Nephron progenitor cell (in vitro differentiated cells): ENCODE measurements around the gene ANKHD1.

Experiments
- DNase-seq: peaks from one replicate; pipeline ENCODE4 v3.0.0; 2021
- H3K27ac Mint-ChIP-seq: 2 replicates; pipeline ENCODE4 v1.8.0; 2021; ENCODE audit warnings: mild to moderate bottlenecking, moderate library complexity, mixed read lengths
- H3K27me3 Mint-ChIP-seq: 2 replicates; pipeline ENCODE4 v1.8.0; 2021; ENCODE audit warnings: mild to moderate bottlenecking, low read depth, mixed read lengths; ENCODE audit not compliant: poor library complexity
- H3K36me3 Mint-ChIP-seq: 2 replicates; pipeline ENCODE4 v1.8.0; 2021; ENCODE audit warnings: low read depth, mixed read lengths
- H3K4me1 Mint-ChIP-seq: 2 replicates; pipeline ENCODE4 v1.8.0; 2021; ENCODE audit warnings: mixed read lengths
- H3K4me3 Mint-ChIP-seq: 2 replicates; pipeline ENCODE4 v1.8.0; 2021; ENCODE audit warnings: mild to moderate bottlenecking, moderate library complexity, mixed read lengths
- H3K9me3 Mint-ChIP-seq: 2 replicates; pipeline ENCODE4 v1.8.0; 2021; ENCODE audit warnings: mild to moderate bottlenecking, moderate library complexity, mixed read lengths
- TF ChIP-seq, protein P1 (sequence below): fragments of 200-600 bp; sonication (generic); IDR thresholded peaks from 2 replicates; pipeline ENCODE4 v1.5.0; 2021; ENCODE audit warnings: antibody characterized with exemption

Gene ANKHD1

GRCh38 chr5:140565024-140565779 is 163.6 kb downstream of the ANKHD1 start:
- no peaks in the 10 kb centered on the region for H3K9me3 Mint-ChIP-seq
- H3K27ac Mint-ChIP-seq, result peak overlapping the region; percentile 70
- H3K36me3 Mint-ChIP-seq, result peaks cover 11% of the 10 kb centered on the region
- no peak for DNase-seq
- peak overlapping the region; percentile 94 for H3K4me3 Mint-ChIP-seq
- TF ChIP-seq, protein P1, sequence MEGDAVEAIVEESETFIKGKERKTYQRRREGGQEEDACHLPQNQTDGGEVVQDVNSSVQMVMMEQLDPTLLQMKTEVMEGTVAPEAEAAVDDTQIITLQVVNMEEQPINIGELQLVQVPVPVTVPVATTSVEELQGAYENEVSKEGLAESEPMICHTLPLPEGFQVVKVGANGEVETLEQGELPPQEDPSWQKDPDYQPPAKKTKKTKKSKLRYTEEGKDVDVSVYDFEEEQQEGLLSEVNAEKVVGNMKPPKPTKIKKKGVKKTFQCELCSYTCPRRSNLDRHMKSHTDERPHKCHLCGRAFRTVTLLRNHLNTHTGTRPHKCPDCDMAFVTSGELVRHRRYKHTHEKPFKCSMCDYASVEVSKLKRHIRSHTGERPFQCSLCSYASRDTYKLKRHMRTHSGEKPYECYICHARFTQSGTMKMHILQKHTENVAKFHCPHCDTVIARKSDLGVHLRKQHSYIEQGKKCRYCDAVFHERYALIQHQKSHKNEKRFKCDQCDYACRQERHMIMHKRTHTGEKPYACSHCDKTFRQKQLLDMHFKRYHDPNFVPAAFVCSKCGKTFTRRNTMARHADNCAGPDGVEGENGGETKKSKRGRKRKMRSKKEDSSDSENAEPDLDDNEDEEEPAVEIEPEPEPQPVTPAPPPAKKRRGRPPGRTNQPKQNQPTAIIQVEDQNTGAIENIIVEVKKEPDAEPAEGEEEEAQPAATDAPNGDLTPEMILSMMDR, result no peak
- no peaks in the 10 kb centered on the region for H3K27me3 Mint-ChIP-seq
- peaks cover 34% of the 10 kb centered on the region for H3K4me1 Mint-ChIP-seq

GRCh38 chr5:140565780-140566095 is 164.1 kb downstream of the ANKHD1 start:
- peaks cover 11% of the 10 kb centered on the region for H3K36me3 Mint-ChIP-seq
- no peaks in the 10 kb centered on the region for H3K9me3 Mint-ChIP-seq
- peak overlapping the region; percentile 94 for H3K4me3 Mint-ChIP-seq
- no peaks in the 10 kb centered on the region for H3K27me3 Mint-ChIP-seq
- DNase-seq, result no peak
- H3K4me1 Mint-ChIP-seq, result peaks cover 34% of the 10 kb centered on the region
- TF ChIP-seq, protein P1, result no peak
- no peak overlapping the region for H3K27ac Mint-ChIP-seq

DNA sequence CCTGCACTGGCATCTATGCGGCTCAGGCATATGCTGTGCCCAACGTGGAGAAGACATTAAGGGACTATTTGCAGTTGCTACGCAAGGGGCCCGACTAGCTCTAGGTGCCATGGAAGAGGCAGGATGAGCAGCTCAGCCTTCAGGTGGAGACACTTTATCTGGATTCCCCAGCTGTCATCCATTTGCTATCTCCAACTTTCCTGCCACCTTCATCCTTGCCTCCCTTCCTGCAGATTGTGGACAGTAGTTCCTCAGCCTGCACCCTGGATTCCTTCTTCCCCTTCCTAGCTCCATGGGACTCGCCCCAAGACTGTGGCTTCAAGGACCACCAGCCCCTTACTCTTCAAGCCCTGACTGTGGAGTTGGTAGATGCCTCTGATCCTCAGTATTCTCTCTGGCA is 165.0 kb downstream of the ANKHD1 start:
- no peak overlapping the region for H3K4me3 Mint-ChIP-seq
- H3K9me3 Mint-ChIP-seq, result no peaks in the 10 kb centered on the region
- H3K27me3 Mint-ChIP-seq, result peaks cover under 1% of the 10 kb centered on the region
- no peak for DNase-seq
- H3K36me3 Mint-ChIP-seq, result peaks cover 11% of the 10 kb centered on the region
- TF ChIP-seq, protein P1, result no peak
- H3K4me1 Mint-ChIP-seq, result peaks cover 34% of the 10 kb centered on the region
- no peak overlapping the region for H3K27ac Mint-ChIP-seq

DNA sequence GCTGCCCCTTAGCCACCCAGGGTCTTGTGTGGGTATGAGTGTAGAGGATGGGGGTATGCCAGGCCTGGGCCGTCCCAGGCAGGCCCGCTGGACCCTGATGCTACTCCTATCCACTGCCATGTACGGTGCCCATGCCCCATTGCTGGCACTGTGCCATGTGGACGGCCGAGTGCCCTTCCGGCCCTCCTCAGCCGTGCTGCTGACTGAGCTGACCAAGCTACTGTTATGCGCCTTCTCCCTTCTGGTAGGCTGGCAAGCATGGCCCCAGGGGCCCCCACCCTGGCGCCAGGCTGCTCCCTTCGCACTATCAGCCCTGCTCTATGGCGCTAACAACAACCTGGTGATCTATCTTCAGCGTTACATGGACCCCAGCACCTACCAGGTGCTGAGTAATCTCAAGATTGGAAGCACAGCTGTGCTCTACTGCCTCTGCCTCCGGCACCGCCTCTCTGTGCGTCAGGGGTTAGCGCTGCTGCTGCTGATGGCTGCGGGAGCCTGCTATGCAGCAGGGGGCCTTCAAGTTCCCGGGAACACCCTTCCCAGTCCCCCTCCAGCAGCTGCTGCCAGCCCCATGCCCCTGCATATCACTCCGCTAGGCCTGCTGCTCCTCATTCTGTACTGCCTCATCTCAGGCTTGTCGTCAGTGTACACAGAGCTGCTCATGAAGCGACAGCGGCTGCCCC is 165.6 kb downstream of the ANKHD1 start:
- Mint-ChIP-seq H3K9me3 (no peaks in the 10 kb centered on the region), H3K27ac (no peak overlapping the region), H3K36me3 (peaks cover 11% of the 10 kb centered on the region), H3K4me1 (peaks cover 34% of the 10 kb centered on the region), H3K4me3 (no peak overlapping the region), H3K27me3 (peaks cover 3% of the 10 kb centered on the region)
- TF ChIP-seq, protein P1, result no peak
- no peak for DNase-seq

DNA sequence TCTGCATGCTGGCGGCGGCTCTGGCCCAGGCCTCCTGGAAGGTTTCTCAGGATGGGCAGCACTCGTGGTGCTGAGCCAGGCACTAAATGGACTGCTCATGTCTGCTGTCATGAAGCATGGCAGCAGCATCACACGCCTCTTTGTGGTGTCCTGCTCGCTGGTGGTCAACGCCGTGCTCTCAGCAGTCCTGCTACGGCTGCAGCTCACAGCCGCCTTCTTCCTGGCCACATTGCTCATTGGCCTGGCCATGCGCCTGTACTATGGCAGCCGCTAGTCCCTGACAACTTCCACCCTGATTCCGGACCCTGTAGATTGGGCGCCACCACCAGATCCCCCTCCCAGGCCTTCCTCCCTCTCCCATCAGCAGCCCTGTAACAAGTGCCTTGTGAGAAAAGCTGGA is 166.2 kb downstream of the ANKHD1 start:
- TF ChIP-seq, protein P1, result no peak
- H3K4me1 Mint-ChIP-seq, result peaks cover 29% of the 10 kb centered on the region
- peaks cover 11% of the 10 kb centered on the region for H3K36me3 Mint-ChIP-seq
- H3K4me3 Mint-ChIP-seq, result no peak overlapping the region
- H3K27ac Mint-ChIP-seq, result no peak overlapping the region
- DNase-seq, result no peak
- H3K9me3 Mint-ChIP-seq, result no peaks in the 10 kb centered on the region
- peaks cover 6% of the 10 kb centered on the region for H3K27me3 Mint-ChIP-seq
